Measurements from ENCODE around the gene PRKACA. TPM values are rescaled to one million over a fixed set of nuclear protein-coding genes. Genes with fewer than 3 reads are reported as not detected.

Gene PRKACA
- total RNA-seq, 2 donors from 2014 or later, result 61.6 to 80.0 TPM

- no peak for DNase-seq (ENCODE audit: low spot score)
- peak overlapping the region in 1 of 2 donors; percentile 3 for H3K27ac Mint-ChIP-seq
- no peak for ATAC-seq
- peaks cover 12% of the 10 kb centered on the region for H3K36me3 Mint-ChIP-seq
- no peaks in the 10 kb centered on the region for H3K9me3 Mint-ChIP-seq
- no peaks in the 10 kb centered on the region for H3K27me3 Mint-ChIP-seq
- H3K4me1 Mint-ChIP-seq (ENCODE audit: low read depth in 2 of 2), result peaks cover 13 to 19% of the 10 kb centered on the region in 2 donors
- H3K4me3 Mint-ChIP-seq, result peak overlapping the region; percentile 74
These were observed 28.2 kb downstream of the PRKACA start for GRCh38 chr19:14089412-14089661.

- ATAC-seq, result no peak
- H3K27ac Mint-ChIP-seq, result peak overlapping the region in 1 of 2 donors; percentile 3
These were observed 28.7 kb downstream of the PRKACA start for GRCh38 chr19:14088634-14089411.

GRCh38 chr19:14086098-14086497, 31.5 kb downstream of the PRKACA start:
- ATAC-seq (no peak), DNase-seq (ENCODE audit: low spot score) (no peak)
- Mint-ChIP-seq H3K4me1 (ENCODE audit: low read depth in 2 of 2) (peaks cover 10 to 16% of the 10 kb centered on the region in 2 donors), H3K9me3 (no peaks in the 10 kb centered on the region), H3K27ac (no peak overlapping the region), H3K36me3 (peaks cover 5% of the 10 kb centered on the region), H3K4me3 (no peak overlapping the region), H3K27me3 (no peaks in the 10 kb centered on the region)

More at GRCh38 chr19:14088634-14089411, 28.7 kb downstream of the PRKACA start:
- no peak for DNase-seq (ENCODE audit: low spot score)
- H3K36me3 Mint-ChIP-seq, result peaks cover 12% of the 10 kb centered on the region
- H3K4me1 Mint-ChIP-seq (ENCODE audit: low read depth in 2 of 2), result peaks cover 13 to 19% of the 10 kb centered on the region in 2 donors
- H3K27me3 Mint-ChIP-seq, result no peaks in the 10 kb centered on the region
- H3K9me3 Mint-ChIP-seq, result no peaks in the 10 kb centered on the region
- H3K4me3 Mint-ChIP-seq, result peak overlapping the region; percentile 74

GRCh38 chr19:14085309-14085995, 32.1 kb downstream of the PRKACA start, which contains the start of gene C19orf67:
Gene C19orf67, minus strand, starts transcription at chr19:14085783. Its CDS starts 156 bp downstream, at chr19:14085627.
- no peaks in the 10 kb centered on the region for H3K27me3 Mint-ChIP-seq
- no peak within 1 kb of the TSS for H3K4me3 Mint-ChIP-seq
- H3K36me3 Mint-ChIP-seq, result peaks cover 5% of the 10 kb centered on the region
- DNase-seq (ENCODE audit: low spot score) (no peak), ATAC-seq (no peak)
- no peaks in the 10 kb centered on the region for H3K9me3 Mint-ChIP-seq
- peaks cover 13 to 17% of the 10 kb centered on the region in 2 donors for H3K4me1 Mint-ChIP-seq (ENCODE audit: low read depth in 2 of 2)
- no peak within 1 kb of the TSS for H3K27ac Mint-ChIP-seq

- H3K4me1 Mint-ChIP-seq (ENCODE audit: low read depth in 2 of 2), result peaks cover 9 to 14% of the 10 kb centered on the region in 2 donors
- H3K36me3 Mint-ChIP-seq, result no peaks in the 10 kb centered on the region
- peak overlapping the region; percentile 92 to 97 for H3K27ac Mint-ChIP-seq
- H3K9me3 Mint-ChIP-seq, result no peaks in the 10 kb centered on the region
- DNase-seq (ENCODE audit: low spot score) (no peak), ATAC-seq (no peak)
- H3K4me3 Mint-ChIP-seq, result peak overlapping the region; percentile 98
- no peaks in the 10 kb centered on the region for H3K27me3 Mint-ChIP-seq
These were observed 34.9 kb downstream of the PRKACA start for GRCh38 chr19:14082675-14082960.

GRCh38 chr19:14081797-14082674, 35.5 kb downstream of the PRKACA start:
- Mint-ChIP-seq H3K36me3 (no peaks in the 10 kb centered on the region), H3K9me3 (no peaks in the 10 kb centered on the region), H3K4me1 (ENCODE audit: low read depth in 2 of 2) (peaks cover 9 to 14% of the 10 kb centered on the region in 2 donors), H3K27me3 (no peaks in the 10 kb centered on the region), H3K4me3 (peak overlapping the region; percentile 98), H3K27ac (peak overlapping the region; percentile 92 to 97)
- ATAC-seq (no peak), DNase-seq (ENCODE audit: low spot score) (peak; percentile 65)

GRCh38 chr19:14080887-14081796, 36.4 kb downstream of the PRKACA start:
- ATAC-seq (peak; percentile 97), DNase-seq (ENCODE audit: low spot score) (peak; percentile 98)

GRCh38 chr19:14078411-14078810, 39.2 kb downstream of the PRKACA start:
- Mint-ChIP-seq H3K27me3 (no peaks in the 10 kb centered on the region), H3K27ac (no peak overlapping the region), H3K9me3 (no peaks in the 10 kb centered on the region), H3K4me3 (no peak overlapping the region), H3K4me1 (ENCODE audit: low read depth in 2 of 2) (peaks cover 20 to 29% of the 10 kb centered on the region in 2 donors), H3K36me3 (no peaks in the 10 kb centered on the region)
- DNase-seq (ENCODE audit: low spot score) (no peak), ATAC-seq (no peak)

More at GRCh38 chr19:14080887-14081796, 36.4 kb downstream of the PRKACA start:
- Mint-ChIP-seq H3K4me1 (ENCODE audit: low read depth in 2 of 2) (peaks cover 9 to 14% of the 10 kb centered on the region in 2 donors), H3K9me3 (no peaks in the 10 kb centered on the region), H3K4me3 (peak overlapping the region; percentile 98), H3K36me3 (no peaks in the 10 kb centered on the region), H3K27me3 (no peaks in the 10 kb centered on the region), H3K27ac (peak overlapping the region; percentile 92 to 97)

- peak overlapping the region; percentile 51 to 53 for H3K27ac Mint-ChIP-seq
- DNase-seq (ENCODE audit: low spot score) (no peak), ATAC-seq (peak in 1 of 2 donors; percentile 2)
- H3K4me1 Mint-ChIP-seq (ENCODE audit: low read depth in 2 of 2), result peaks cover 11 to 16% of the 10 kb centered on the region in 2 donors
- H3K27me3 Mint-ChIP-seq, result no peaks in the 10 kb centered on the region
- peak overlapping the region; percentile 99 for H3K4me3 Mint-ChIP-seq
- no peaks in the 10 kb centered on the region for H3K36me3 Mint-ChIP-seq
- no peaks in the 10 kb centered on the region for H3K9me3 Mint-ChIP-seq
These were observed 43.4 kb downstream of the PRKACA start for GRCh38 chr19:14073925-14074838.

- Mint-ChIP-seq H3K36me3 (no peaks in the 10 kb centered on the region), H3K27me3 (no peaks in the 10 kb centered on the region), H3K4me3 (peak overlapping the region; percentile 99), H3K27ac (peak overlapping the region; percentile 51 to 53), H3K9me3 (no peaks in the 10 kb centered on the region), H3K4me1 (ENCODE audit: low read depth in 2 of 2) (peaks cover 11 to 16% of the 10 kb centered on the region in 2 donors)
- ATAC-seq (peak; percentile 83 to 86), DNase-seq (ENCODE audit: low spot score) (peak; percentile 83)
These were observed 44.2 kb downstream of the PRKACA start for GRCh38 chr19:14073261-14073924.

- Mint-ChIP-seq H3K4me1 (ENCODE audit: low read depth in 2 of 2) (peaks cover 11 to 16% of the 10 kb centered on the region in 2 donors), H3K27ac (peak within 1 kb of the TSS in 1 of 2 donors; percentile 53), H3K4me3 (peak within 1 kb of the TSS; percentile 99), H3K36me3 (no peaks in the 10 kb centered on the region), H3K9me3 (no peaks in the 10 kb centered on the region), H3K27me3 (no peaks in the 10 kb centered on the region)
- ATAC-seq (peak; percentile 17 to 18), DNase-seq (ENCODE audit: low spot score) (no peak)
These were observed 44.9 kb downstream of the PRKACA start, which contains the start of gene MISP3 for GRCh38 chr19:14072535-14073260. Gene MISP3, plus strand, starts transcription at chr19:14072786. Its CDS starts 524 bp downstream, at chr19:14073310.

Measured in natural killer cell treated with Interleukin-12 subunit alpha and Interleukin-12 subunit beta and Interleukin-15 and Interleukin-18, amount 100 ng/mL, for 72 hours (primary cell).